Measurements from ENCODE around the gene TARDBP.
"Not testable (repeated sequence)": the region's sequence is repeated elsewhere in the genome, so short reads cannot be mapped to it uniquely, and the experiment has no call there.

TARDBP gene

DNA sequence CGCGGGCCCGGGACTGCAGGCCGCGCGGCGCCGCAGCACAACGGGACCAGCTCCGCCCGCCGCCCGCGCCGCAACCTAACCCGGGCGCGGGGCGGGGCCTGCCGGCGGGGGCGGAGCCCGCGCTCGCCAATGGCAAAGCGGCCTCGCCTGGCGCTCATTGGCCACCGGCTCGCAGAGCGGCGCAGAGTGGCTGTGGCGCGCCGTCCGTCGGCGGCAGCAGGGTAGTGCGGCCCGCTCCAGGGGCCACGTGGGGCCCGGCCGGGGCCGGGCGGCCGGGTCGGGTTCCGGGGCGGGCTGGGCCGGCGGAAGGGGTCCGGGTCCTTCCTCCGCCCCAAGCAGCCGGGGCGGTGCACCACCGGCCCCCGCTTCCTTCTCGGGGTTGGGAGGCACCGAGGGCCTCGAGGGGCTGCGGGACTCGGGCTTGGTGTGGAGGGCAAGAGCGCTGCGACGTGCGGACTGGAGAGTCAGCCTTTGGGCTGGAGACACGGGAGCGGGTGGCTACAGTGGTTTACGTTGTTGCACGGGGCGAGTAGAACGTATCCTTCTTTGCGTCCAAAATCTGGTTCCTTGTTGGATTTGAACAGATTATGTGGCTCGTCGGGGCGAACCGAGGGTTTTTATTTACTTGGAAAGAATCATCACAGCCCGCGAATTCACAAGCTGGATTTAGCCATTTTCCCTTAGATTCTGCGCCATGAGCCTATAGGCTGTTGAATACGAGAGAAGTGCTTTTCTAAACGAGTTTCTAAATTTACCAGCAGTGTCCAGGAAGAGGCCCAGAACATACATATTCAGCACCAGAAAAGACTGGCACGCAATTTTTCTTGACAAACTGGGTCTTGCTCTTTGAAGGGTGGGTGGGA is 47.7 kb downstream of the TARDBP start, which contains the start of gene SRM:
TSS of gene SRM (minus strand) at position 51 of the 863 bp plus-strand sequence. CDS start 75 bp downstream, outside the sequence.
- peaks cover 5% of the 10 kb centered on the region for H3K4me1 ChIP-seq (ENCODE audit: control insufficient read depth, insufficient read depth, low read length, unreplicated experiment)
- peak within 1 kb of the TSS; percentile 95 for H3K4me3 ChIP-seq (ENCODE audit: low read depth, low read length)
- H2AFZ ChIP-seq (ENCODE audit: low read length, unreplicated experiment): peak within 1 kb of the TSS; percentile 65
- H3K27me3 ChIP-seq (ENCODE audit: insufficient read depth, low read length): no peaks in the 10 kb centered on the region
- peaks cover 18% of the 10 kb centered on the region for H3K79me2 ChIP-seq (ENCODE audit: control insufficient read depth, insufficient read depth, low read length, unreplicated experiment)
- H3K36me3 ChIP-seq (ENCODE audit: insufficient read depth, low read length): peaks cover 5% of the 10 kb centered on the region
- H3K27ac ChIP-seq (ENCODE audit: low read depth, low read length): peak within 1 kb of the TSS; percentile 32

DNA sequence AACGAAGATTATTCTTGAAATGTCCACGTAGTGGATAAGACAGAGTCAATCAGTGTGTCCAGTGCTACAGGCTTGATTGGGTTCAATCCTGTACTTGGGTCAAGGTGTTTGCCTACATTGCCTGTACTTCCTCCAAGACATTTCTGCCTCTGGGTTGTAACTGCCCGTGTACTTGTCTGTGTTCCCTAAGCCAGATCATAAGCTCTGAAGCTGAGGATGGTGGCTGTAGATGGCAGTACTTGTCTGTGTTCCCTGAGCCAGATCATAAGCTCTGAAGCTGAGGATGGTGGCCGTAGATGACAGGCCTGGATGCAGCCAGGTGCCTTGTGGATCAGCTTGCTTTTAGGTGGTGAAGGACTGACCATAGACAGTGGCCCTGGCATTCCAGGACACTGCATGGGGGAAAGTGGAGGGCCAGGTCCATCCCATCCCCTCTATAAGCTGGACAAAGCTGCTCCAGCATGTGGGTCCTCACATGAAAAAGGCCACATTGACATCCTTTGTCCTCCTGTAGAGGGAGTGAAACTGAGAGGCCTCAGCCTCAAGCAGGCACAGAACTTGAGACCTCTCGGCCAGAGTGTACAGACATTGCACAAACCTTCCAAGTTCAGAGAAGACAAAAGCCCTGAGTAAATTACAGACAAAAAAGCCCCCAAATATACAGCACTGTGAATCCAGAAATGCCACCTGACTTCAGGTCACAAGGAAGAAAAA is 49.4 kb downstream of the TARDBP start:
- peaks cover 18% of the 10 kb centered on the region for H3K79me2 ChIP-seq (ENCODE audit: control insufficient read depth, insufficient read depth, low read length, unreplicated experiment)
- H2AFZ ChIP-seq (ENCODE audit: low read length, unreplicated experiment): no peak overlapping the region
- no peak overlapping the region for H3K27ac ChIP-seq (ENCODE audit: low read depth, low read length)
- peak overlapping the region; percentile 86; the same call in 1 of the 2 replicates for H3K4me3 ChIP-seq (ENCODE audit: low read depth, low read length)
- H3K4me1 ChIP-seq (ENCODE audit: control insufficient read depth, insufficient read depth, low read length, unreplicated experiment): peaks cover 5% of the 10 kb centered on the region
- H3K27me3 ChIP-seq (ENCODE audit: insufficient read depth, low read length): no peaks in the 10 kb centered on the region
- peaks cover 13% of the 10 kb centered on the region for H3K36me3 ChIP-seq (ENCODE audit: insufficient read depth, low read length)

DNA sequence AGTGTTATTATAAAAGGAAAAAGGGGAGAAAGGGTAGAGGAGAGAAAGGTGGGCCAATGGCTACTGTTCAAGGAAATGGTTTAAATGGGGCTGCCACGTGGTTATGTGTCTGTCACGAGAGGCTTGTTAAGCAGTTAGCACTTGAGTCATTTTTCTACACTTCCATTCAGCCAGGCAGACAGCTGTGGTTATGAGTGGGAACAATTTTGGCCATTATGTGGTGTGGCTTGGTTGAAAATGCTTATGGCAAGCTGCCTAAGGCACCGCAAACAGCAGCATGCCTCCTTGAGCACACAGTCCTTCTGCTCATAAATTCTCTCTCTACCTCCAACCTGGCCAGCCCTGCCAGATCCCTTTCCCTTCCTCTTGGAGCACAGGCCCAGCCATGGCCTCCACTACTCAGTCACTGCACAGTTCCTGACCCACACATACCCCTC is 50.5 kb downstream of the TARDBP start:
- Histone ChIP-seq H3K4me3 (ENCODE audit: low read depth, low read length) (no peak overlapping the region), H3K27ac (ENCODE audit: low read depth, low read length) (no peak overlapping the region), H2AFZ (ENCODE audit: low read length, unreplicated experiment) (no peak overlapping the region), H3K79me2 (ENCODE audit: control insufficient read depth, insufficient read depth, low read length, unreplicated experiment) (peaks cover 18% of the 10 kb centered on the region), H3K36me3 (ENCODE audit: insufficient read depth, low read length) (peaks cover 19% of the 10 kb centered on the region), H3K4me1 (ENCODE audit: control insufficient read depth, insufficient read depth, low read length, unreplicated experiment) (peaks cover 5% of the 10 kb centered on the region), H3K27me3 (ENCODE audit: insufficient read depth, low read length) (no peaks in the 10 kb centered on the region)

- Histone ChIP-seq H3K36me3 (ENCODE audit: insufficient read depth, low read length) (peaks cover 19% of the 10 kb centered on the region), H3K79me2 (ENCODE audit: control insufficient read depth, insufficient read depth, low read length, unreplicated experiment) (peaks cover 11% of the 10 kb centered on the region)
- not testable (repeated sequence) for H3K4me3 ChIP-seq (ENCODE audit: low read depth, low read length); H2AFZ ChIP-seq (ENCODE audit: low read length, unreplicated experiment); H3K27ac ChIP-seq (ENCODE audit: low read depth, low read length); H3K27me3 ChIP-seq (ENCODE audit: insufficient read depth, low read length); H3K4me1 ChIP-seq (ENCODE audit: control insufficient read depth, insufficient read depth, low read length, unreplicated experiment)
Observed at GRCh38 chr1:11063937-11064537, 51.6 kb downstream of the TARDBP start.

DNA sequence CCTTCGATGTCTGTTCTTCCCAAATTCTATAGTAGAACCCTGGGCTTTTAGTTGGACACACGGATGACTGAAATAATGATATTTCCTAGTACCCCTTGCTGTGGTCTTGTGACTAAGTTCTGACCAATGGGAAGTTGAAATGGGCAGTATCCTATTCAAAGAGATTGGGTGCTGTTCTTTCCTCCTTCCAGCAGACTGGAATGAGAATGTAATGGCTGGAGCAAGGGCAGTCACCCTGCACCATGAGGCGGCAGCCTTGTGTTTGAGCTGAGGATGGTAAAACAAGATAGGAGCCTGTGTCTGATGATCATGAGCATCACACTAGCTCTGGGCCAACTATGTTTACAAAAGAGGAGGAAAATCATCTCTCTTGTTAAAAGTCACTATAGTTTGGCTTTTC is 52.5 kb downstream of the TARDBP start:
- Histone ChIP-seq H3K79me2 (ENCODE audit: control insufficient read depth, insufficient read depth, low read length, unreplicated experiment) (peaks cover 5% of the 10 kb centered on the region), H2AFZ (ENCODE audit: low read length, unreplicated experiment) (no peak overlapping the region), H3K27ac (ENCODE audit: low read depth, low read length) (no peak overlapping the region), H3K4me1 (ENCODE audit: control insufficient read depth, insufficient read depth, low read length, unreplicated experiment) (peaks cover 5% of the 10 kb centered on the region), H3K4me3 (ENCODE audit: low read depth, low read length) (no peak overlapping the region), H3K36me3 (ENCODE audit: insufficient read depth, low read length) (peaks cover 19% of the 10 kb centered on the region), H3K27me3 (ENCODE audit: insufficient read depth, low read length) (no peaks in the 10 kb centered on the region)

DNA sequence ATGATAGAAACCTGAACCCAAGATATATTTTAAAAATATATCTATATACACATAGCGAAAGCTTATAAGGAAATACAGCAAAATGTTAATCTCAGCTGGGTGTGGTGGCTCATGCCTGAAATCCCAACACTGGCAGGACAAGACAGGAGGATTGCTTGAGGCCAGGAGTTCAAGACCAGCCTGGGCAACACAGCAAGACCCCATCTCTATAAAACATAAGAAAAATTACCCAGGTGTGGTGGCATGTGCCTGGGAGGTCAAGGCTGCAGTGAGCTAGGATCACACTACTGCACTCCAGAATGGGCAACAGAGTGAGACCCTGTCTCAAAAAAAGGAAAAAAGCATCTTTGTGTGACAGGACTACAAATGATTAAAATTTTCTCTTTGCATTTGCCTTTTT is 53.3 kb downstream of the TARDBP start:
- Histone ChIP-seq H3K27me3 (ENCODE audit: insufficient read depth, low read length) (no peaks in the 10 kb centered on the region), H3K4me3 (ENCODE audit: low read depth, low read length) (no peak overlapping the region), H3K4me1 (ENCODE audit: control insufficient read depth, insufficient read depth, low read length, unreplicated experiment) (peaks cover 5% of the 10 kb centered on the region), H3K27ac (ENCODE audit: low read depth, low read length) (no peak overlapping the region), H2AFZ (ENCODE audit: low read length, unreplicated experiment) (no peak overlapping the region), H3K36me3 (ENCODE audit: insufficient read depth, low read length) (peaks cover 19% of the 10 kb centered on the region), H3K79me2 (ENCODE audit: control insufficient read depth, insufficient read depth, low read length, unreplicated experiment) (peaks cover 5% of the 10 kb centered on the region)

GRCh38 chr1:11067716-11068599 is 55.5 kb downstream of the TARDBP start:
- Histone ChIP-seq H3K4me1 (ENCODE audit: control insufficient read depth, insufficient read depth, low read length, unreplicated experiment) (no peaks in the 10 kb centered on the region), H3K27me3 (ENCODE audit: insufficient read depth, low read length) (no peaks in the 10 kb centered on the region), H3K79me2 (ENCODE audit: control insufficient read depth, insufficient read depth, low read length, unreplicated experiment) (no peaks in the 10 kb centered on the region), H3K27ac (ENCODE audit: low read depth, low read length) (no peak overlapping the region), H2AFZ (ENCODE audit: low read length, unreplicated experiment) (no peak overlapping the region), H3K4me3 (ENCODE audit: low read depth, low read length) (no peak overlapping the region), H3K36me3 (ENCODE audit: insufficient read depth, low read length) (peaks cover 19% of the 10 kb centered on the region)

GRCh38 chr1:11068600-11069473 is 56.4 kb downstream of the TARDBP start:
- peaks cover 19% of the 10 kb centered on the region for H3K36me3 ChIP-seq (ENCODE audit: insufficient read depth, low read length)
- no peak overlapping the region for H3K27ac ChIP-seq (ENCODE audit: low read depth, low read length)
- no peak overlapping the region for H3K4me3 ChIP-seq (ENCODE audit: low read depth, low read length)
- no peaks in the 10 kb centered on the region for H3K27me3 ChIP-seq (ENCODE audit: insufficient read depth, low read length)
- no peaks in the 10 kb centered on the region for H3K4me1 ChIP-seq (ENCODE audit: control insufficient read depth, insufficient read depth, low read length, unreplicated experiment)
- no peaks in the 10 kb centered on the region for H3K79me2 ChIP-seq (ENCODE audit: control insufficient read depth, insufficient read depth, low read length, unreplicated experiment)
- no peak overlapping the region for H2AFZ ChIP-seq (ENCODE audit: low read length, unreplicated experiment)

DNA sequence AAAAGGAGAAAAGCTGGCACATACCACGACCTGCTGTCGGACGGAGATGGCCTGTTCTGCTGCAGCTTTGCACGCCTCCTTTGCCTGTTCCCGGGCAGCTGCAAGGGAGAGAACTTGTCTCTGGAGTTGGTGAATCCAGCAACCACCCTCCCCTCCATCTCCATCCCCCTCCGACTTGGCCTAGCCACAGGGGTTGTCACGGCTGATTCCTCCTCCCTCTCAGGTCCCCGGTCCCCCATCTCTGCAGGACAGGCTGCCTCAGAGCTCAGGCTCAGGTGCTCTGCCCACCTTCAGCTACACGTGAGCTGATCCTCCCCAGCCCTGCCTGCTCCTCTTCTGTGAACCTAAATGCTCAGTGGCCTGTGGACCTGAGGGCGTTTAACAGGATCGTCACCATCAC is 58.4 kb downstream of the TARDBP start:
- Histone ChIP-seq H3K36me3 (ENCODE audit: insufficient read depth, low read length) (peaks cover 15% of the 10 kb centered on the region), H3K79me2 (ENCODE audit: control insufficient read depth, insufficient read depth, low read length, unreplicated experiment) (no peaks in the 10 kb centered on the region), H3K4me3 (ENCODE audit: low read depth, low read length) (no peak overlapping the region), H3K27me3 (ENCODE audit: insufficient read depth, low read length) (no peaks in the 10 kb centered on the region), H3K4me1 (ENCODE audit: control insufficient read depth, insufficient read depth, low read length, unreplicated experiment) (no peaks in the 10 kb centered on the region), H2AFZ (ENCODE audit: low read length, unreplicated experiment) (no peak overlapping the region), H3K27ac (ENCODE audit: low read depth, low read length) (no peak overlapping the region)

All from ACC112 (cell line).